Measurements from ENCODE around the gene SYNDIG1.

SYNDIG1 gene

GRCh38 chr20:24575811-24576210, 106.4 kb downstream of the SYNDIG1 start:
- TF ChIP-seq, protein P1, sequence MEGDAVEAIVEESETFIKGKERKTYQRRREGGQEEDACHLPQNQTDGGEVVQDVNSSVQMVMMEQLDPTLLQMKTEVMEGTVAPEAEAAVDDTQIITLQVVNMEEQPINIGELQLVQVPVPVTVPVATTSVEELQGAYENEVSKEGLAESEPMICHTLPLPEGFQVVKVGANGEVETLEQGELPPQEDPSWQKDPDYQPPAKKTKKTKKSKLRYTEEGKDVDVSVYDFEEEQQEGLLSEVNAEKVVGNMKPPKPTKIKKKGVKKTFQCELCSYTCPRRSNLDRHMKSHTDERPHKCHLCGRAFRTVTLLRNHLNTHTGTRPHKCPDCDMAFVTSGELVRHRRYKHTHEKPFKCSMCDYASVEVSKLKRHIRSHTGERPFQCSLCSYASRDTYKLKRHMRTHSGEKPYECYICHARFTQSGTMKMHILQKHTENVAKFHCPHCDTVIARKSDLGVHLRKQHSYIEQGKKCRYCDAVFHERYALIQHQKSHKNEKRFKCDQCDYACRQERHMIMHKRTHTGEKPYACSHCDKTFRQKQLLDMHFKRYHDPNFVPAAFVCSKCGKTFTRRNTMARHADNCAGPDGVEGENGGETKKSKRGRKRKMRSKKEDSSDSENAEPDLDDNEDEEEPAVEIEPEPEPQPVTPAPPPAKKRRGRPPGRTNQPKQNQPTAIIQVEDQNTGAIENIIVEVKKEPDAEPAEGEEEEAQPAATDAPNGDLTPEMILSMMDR (IDR thresholded peaks at IDR 0.05; ENCODE audit: control insufficient read depth, extremely low read depth, insufficient read depth), result no peak
- no peak overlapping the region for H3K4me3 ChIP-seq (ENCODE audit: low read depth, low read length)
- no peak for DNase-seq (ENCODE audit: low read depth)

GRCh38 chr20:24576447-24576846, 107.0 kb downstream of the SYNDIG1 start:
- TF ChIP-seq, protein P1 (IDR thresholded peaks at IDR 0.05; ENCODE audit: control insufficient read depth, extremely low read depth, insufficient read depth), result no peak
- no peak overlapping the region for H3K4me3 ChIP-seq (ENCODE audit: low read depth, low read length)
- DNase-seq (ENCODE audit: low read depth), result no peak

- no peak overlapping the region for H3K4me3 ChIP-seq (ENCODE audit: low read depth, low read length)
- DNase-seq (ENCODE audit: low read depth), result no peak
- TF ChIP-seq, protein P1 (IDR thresholded peaks at IDR 0.05; ENCODE audit: control insufficient read depth, extremely low read depth, insufficient read depth), result no peak
Observed at GRCh38 chr20:24577271-24577909, 108.0 kb downstream of the SYNDIG1 start.

GRCh38 chr20:24578567-24579415, 109.4 kb downstream of the SYNDIG1 start:
- DNase-seq (ENCODE audit: low read depth), result no peak
- H3K4me3 ChIP-seq (ENCODE audit: low read depth, low read length), result no peak overlapping the region
- TF ChIP-seq, protein P1 (IDR thresholded peaks at IDR 0.05; ENCODE audit: control insufficient read depth, extremely low read depth, insufficient read depth), result no peak

GRCh38 chr20:24579475-24579874, 110.0 kb downstream of the SYNDIG1 start:
- no peak for DNase-seq (ENCODE audit: low read depth)
- TF ChIP-seq, protein P1 (IDR thresholded peaks at IDR 0.05; ENCODE audit: control insufficient read depth, extremely low read depth, insufficient read depth), result no peak
- no peak overlapping the region for H3K4me3 ChIP-seq (ENCODE audit: low read depth, low read length)

GRCh38 chr20:24580006-24580405, 110.6 kb downstream of the SYNDIG1 start:
- no peak overlapping the region for H3K4me3 ChIP-seq (ENCODE audit: low read depth, low read length)
- TF ChIP-seq, protein P1 (IDR thresholded peaks at IDR 0.05; ENCODE audit: control insufficient read depth, extremely low read depth, insufficient read depth), result no peak
- DNase-seq (ENCODE audit: low read depth), result no peak
